C4-2B (cell line): Measurements from ENCODE around the gene ZFR.
"Not testable (repeated sequence)": the region's sequence is repeated elsewhere in the genome, so short reads cannot be mapped to it uniquely, and the experiment has no call there.

ENCODE experiments used
- H3K27ac ChIP-seq: fragments of 450-650 bp; 2 replicates; pipeline ENCODE4 v1.5.1; 2017
- CTCF ChIP-seq: fragments of 450-650 bp; conservative IDR thresholded peaks from 2 replicates; pipeline ENCODE4 v1.5.1; 2017; ENCODE audit warnings: mild to moderate bottlenecking
- ZFX ChIP-seq: fragments of 450-650 bp; IDR thresholded peaks from 2 replicates; pipeline ENCODE4 v1.6.1; 2017

The ZFR gene

GRCh38 chr5:32369032-32369431 is 75.5 kb downstream of the ZFR start:
- no peak overlapping the region for H3K27ac ChIP-seq
- TF ChIP-seq ZFX (no peak), CTCF (no peak)

DNA sequence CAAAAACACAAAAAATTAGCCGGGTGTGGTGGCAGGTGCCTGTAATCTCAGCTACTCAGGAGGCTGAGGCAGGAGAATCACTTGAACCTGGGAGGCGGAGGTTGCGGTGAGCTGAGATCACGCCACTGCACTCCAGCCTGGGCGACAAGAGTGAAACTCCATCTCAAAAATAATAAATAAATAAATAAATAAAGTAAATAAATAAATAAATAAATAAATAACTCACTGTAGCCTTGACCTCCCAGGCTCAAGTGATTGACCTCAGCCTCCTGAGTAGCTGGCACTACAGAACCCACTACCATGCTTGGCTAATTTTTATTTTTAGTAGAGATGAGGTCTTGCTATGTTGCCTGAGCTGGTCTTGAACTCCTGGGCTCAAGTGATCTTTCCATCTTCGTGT is 77.3 kb downstream of the ZFR start:
- H3K27ac ChIP-seq = not testable (repeated sequence)

- TF ChIP-seq CTCF (no peak), ZFX (no peak)
- H3K27ac ChIP-seq = no peak overlapping the region
Observed at GRCh38 chr5:32365623-32366022, 78.9 kb downstream of the ZFR start.

DNA sequence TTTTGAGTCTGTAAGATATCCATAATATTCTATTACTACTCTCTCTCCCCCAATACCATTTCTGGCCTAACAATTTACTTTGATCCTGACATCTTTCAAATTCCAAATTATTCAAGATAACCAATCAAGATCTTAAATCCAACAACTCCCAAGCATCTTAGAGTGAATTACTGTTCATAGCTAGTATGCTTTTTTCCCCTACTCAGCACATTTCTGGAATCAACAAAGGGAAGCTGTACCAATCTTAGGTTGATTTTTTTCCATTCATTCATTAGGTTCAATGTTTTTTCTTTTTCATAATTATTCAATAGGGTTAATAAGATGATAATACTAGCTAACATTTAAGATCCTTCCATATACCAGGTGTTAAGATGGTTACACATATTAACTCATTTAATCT is 81.5 kb downstream of the ZFR start:
- H3K27ac ChIP-seq = no peak overlapping the region
- TF ChIP-seq ZFX = no peak
- TF ChIP-seq CTCF = no peak

- TF ChIP-seq ZFX = no peak
- TF ChIP-seq CTCF = no peak
- H3K27ac ChIP-seq = no peak overlapping the region
Observed at GRCh38 chr5:32362527-32362926, 82.0 kb downstream of the ZFR start.

- no peak overlapping the region for H3K27ac ChIP-seq
- no peak for TF ChIP-seq ZFX
- TF ChIP-seq CTCF = no peak
Observed at GRCh38 chr5:32360906-32361305, 83.6 kb downstream of the ZFR start.

DNA sequence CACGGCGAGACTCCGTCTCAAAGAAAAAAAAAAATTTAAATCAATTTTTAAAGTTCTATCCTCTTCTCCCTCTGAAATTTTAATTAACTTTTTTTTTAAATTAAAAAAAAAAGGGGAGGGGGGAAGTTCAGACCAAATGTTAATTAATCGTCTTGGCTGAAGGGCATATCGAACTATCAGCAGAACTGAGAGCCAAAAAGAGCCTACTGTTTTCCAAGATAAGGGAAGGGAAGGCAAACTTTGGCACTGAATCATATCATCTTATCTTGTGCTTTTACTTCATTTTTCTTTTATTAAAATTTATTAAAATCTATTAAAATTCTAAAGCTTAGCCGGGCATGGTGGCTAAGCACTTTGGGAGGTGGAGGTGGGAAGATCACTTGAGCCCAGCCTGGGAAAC is 85.9 kb downstream of the ZFR start:
- TF ChIP-seq CTCF (no peak), ZFX (no peak)
- no peak overlapping the region for H3K27ac ChIP-seq

DNA sequence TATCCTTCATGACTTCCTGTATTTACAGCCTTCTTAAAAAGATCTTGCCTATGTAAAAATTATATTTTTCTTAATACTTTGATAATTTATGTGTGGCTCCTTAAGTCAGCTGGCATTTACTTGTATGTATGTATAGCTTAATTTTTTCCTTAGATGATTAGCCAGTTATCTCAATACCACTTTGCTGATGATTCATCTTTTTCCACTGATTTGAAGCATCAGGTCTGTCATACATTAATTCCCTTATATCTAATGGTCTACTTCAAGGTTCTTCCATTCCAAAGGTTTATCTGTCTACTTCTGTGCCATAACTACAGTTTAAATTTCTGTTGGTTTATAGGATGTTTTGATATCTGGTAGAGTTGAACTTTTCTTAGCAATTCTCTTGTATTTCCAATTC is 86.9 kb downstream of the ZFR start:
- TF ChIP-seq CTCF = no peak
- no peak for TF ChIP-seq ZFX
- no peak overlapping the region for H3K27ac ChIP-seq
